ENCODE data around the gene PIK3CB.

DNA sequence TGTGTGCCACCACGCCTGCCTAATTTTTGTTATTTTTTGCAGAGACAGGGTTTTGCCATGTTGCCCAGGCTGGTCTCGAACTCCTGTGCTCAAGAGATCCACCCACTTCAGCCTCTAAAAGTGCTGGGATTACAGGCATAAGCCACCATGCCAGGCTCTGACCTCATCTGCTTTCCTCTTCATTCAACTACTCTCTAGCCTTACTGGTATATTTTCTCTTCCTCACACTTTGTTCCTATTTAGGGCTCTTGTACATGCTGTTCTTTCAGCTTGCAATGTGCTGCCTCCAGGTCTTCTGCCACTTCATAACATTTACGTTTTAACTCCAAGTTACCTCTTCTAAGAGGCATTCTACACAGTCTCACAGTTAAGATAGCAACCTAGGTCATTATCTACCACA, 34.9 kb downstream of the PIK3CB start:
- TF ChIP-seq CTCF (IDR thresholded peaks at IDR 0.05; ENCODE audit: low read depth, low read length), result no peak
- TF ChIP-seq POLR2A (IDR thresholded peaks at IDR 0.05; ENCODE audit: extremely low read depth, insufficient read length), result no peak
- TF ChIP-seq MYC (IDR thresholded peaks at IDR 0.05; ENCODE audit: low read depth, low read length), result no peak

Measured in NB4 (cell line).